ENCODE results near the gene PTGES. TPM values are rescaled to one million over a fixed set of nuclear protein-coding genes. Genes with fewer than 3 reads are reported as not detected.
"Not testable (repeated sequence)": the region's sequence is repeated elsewhere in the genome, so short reads cannot be mapped to it uniquely, and the experiment has no call there.

The PTGES gene
- total and polyA plus RNA-seq, 3 experiments from 2014 or later, result not detected

GRCh38 chr9:129776566-129776937 lies 23.7 kb upstream of the PTGES start:
- no peak for DNase-seq
- peaks cover 6 to 13% (median 7%) of the 10 kb centered on the region in 3 donors for H3K4me1 Mint-ChIP-seq
- Histone ChIP-seq H3K27me3 (ENCODE audit: insufficient read depth, low read length, poor library complexity, severe bottlenecking) (no peaks in the 10 kb centered on the region), H3K4me1 (ENCODE audit: insufficient read depth, low read length) (peaks cover 10% of the 10 kb centered on the region), H3K9me3 (ENCODE audit: low read length) (no peaks in the 10 kb centered on the region), H3K36me3 (ENCODE audit: insufficient read depth, low read length) (no peaks in the 10 kb centered on the region), H3K27ac (ENCODE audit: low read depth, low read length) (peak overlapping the region; percentile 43), H3K4me3 (ENCODE audit: low read length) (no peak overlapping the region)
- CTCF ChIA-PET, result interaction anchor here (0.8 to 1.9 kb wide), 4 partner anchors 15 to 645 kb away, joined by 3 to 7 read pairs (median 3); no protein-coding TSS in a partner anchor
- H3K27ac Mint-ChIP-seq, result no peak overlapping the region
- no peak overlapping the region for H3K4me3 Mint-ChIP-seq
- H3K27me3 Mint-ChIP-seq, result peaks cover 5 to 17% of the 10 kb centered on the region in 2 donors
- no peaks in the 10 kb centered on the region for H3K9me3 Mint-ChIP-seq
- no peaks in the 10 kb centered on the region for H3K36me3 Mint-ChIP-seq
- POLR2A ChIA-PET, result no interaction called here

- POLR2A ChIA-PET; DNase-seq; H3K36me3 ChIP-seq (ENCODE audit: insufficient read depth, low read length); H3K27ac Mint-ChIP-seq; H3K9me3 Mint-ChIP-seq; H3K4me3 Mint-ChIP-seq; H3K4me1 ChIP-seq (ENCODE audit: insufficient read depth, low read length); H3K9me3 ChIP-seq (ENCODE audit: low read length); H3K27ac ChIP-seq (ENCODE audit: low read depth, low read length); H3K4me3 ChIP-seq (ENCODE audit: low read length); H3K27me3 ChIP-seq (ENCODE audit: insufficient read depth, low read length, poor library complexity, severe bottlenecking); H3K36me3 Mint-ChIP-seq: not testable (repeated sequence)
- H3K27me3 Mint-ChIP-seq, result peaks cover 5 to 17% of the 10 kb centered on the region in 2 donors
- H3K4me1 Mint-ChIP-seq, result peaks cover 6 to 13% (median 7%) of the 10 kb centered on the region in 3 donors
- CTCF ChIA-PET, result interaction anchor here (1.2 to 1.9 kb wide), 3 partner anchors 8 to 39 kb away, joined by 3 to 7 read pairs (median 3); no protein-coding TSS in a partner anchor
Observed at GRCh38 chr9:129776096-129776495, 23.3 kb upstream of the PTGES start.

- peaks cover 5 to 23% of the 10 kb centered on the region in 2 donors for H3K27me3 Mint-ChIP-seq
- Histone ChIP-seq H3K4me1 (ENCODE audit: insufficient read depth, low read length) (peaks cover 10% of the 10 kb centered on the region), H3K27ac (ENCODE audit: low read depth, low read length) (no peak overlapping the region), H3K27me3 (ENCODE audit: insufficient read depth, low read length, poor library complexity, severe bottlenecking) (no peaks in the 10 kb centered on the region), H3K9me3 (ENCODE audit: low read length) (no peaks in the 10 kb centered on the region), H3K4me3 (ENCODE audit: low read length) (no peak overlapping the region), H3K36me3 (ENCODE audit: insufficient read depth, low read length) (no peaks in the 10 kb centered on the region)
- no peak overlapping the region for H3K4me3 Mint-ChIP-seq
- no peaks in the 10 kb centered on the region for H3K36me3 Mint-ChIP-seq
- peak overlapping the region in 1 of 8 donors; percentile 21 for H3K27ac Mint-ChIP-seq
- ChIA-PET POLR2A (no interaction called here), CTCF (interaction anchor here (0.8 to 1.3 kb wide), 4 partner anchors 8 to 38 kb away, joined by 3 to 4 read pairs (median 3); no protein-coding TSS in a partner anchor)
- H3K4me1 Mint-ChIP-seq, result peaks cover 6 to 13% (median 7%) of the 10 kb centered on the region in 3 donors
- DNase-seq, result no peak
- H3K9me3 Mint-ChIP-seq, result no peaks in the 10 kb centered on the region
Observed at GRCh38 chr9:129775448-129775798, 22.6 kb upstream of the PTGES start.

GRCh38 chr9:129774791-129775447 lies 22.1 kb upstream of the PTGES start:
- no peak for DNase-seq
- Mint-ChIP-seq H3K4me1 (peaks cover 6 to 13% (median 7%) of the 10 kb centered on the region in 3 donors), H3K27me3 (peaks cover 5 to 23% of the 10 kb centered on the region in 2 donors), H3K4me3 (no peak overlapping the region), H3K36me3 (no peaks in the 10 kb centered on the region), H3K9me3 (no peaks in the 10 kb centered on the region), H3K27ac (peak overlapping the region in 1 of 8 donors; percentile 21)
- Histone ChIP-seq H3K27me3 (ENCODE audit: insufficient read depth, low read length, poor library complexity, severe bottlenecking) (no peaks in the 10 kb centered on the region), H3K4me1 (ENCODE audit: insufficient read depth, low read length) (peaks cover 10% of the 10 kb centered on the region), H3K4me3 (ENCODE audit: low read length) (no peak overlapping the region), H3K36me3 (ENCODE audit: insufficient read depth, low read length) (no peaks in the 10 kb centered on the region), H3K27ac (ENCODE audit: low read depth, low read length) (no peak overlapping the region), H3K9me3 (ENCODE audit: low read length) (no peaks in the 10 kb centered on the region)
- POLR2A ChIA-PET, result no interaction called here
- CTCF ChIA-PET, result interaction anchor here (0.8 to 1.3 kb wide), 3 partner anchors 9 to 38 kb away, joined by 3 to 4 read pairs (median 3); no protein-coding TSS in a partner anchor

GRCh38 chr9:129773262-129774048 lies 20.6 kb upstream of the PTGES start:
- CTCF ChIA-PET, result interaction anchor here (1.0 to 2.4 kb wide), 2 partner anchors 9 to 36 kb away, joined by 5 to 9 read pairs; no protein-coding TSS in a partner anchor
- peaks cover 10% of the 10 kb centered on the region for H3K4me1 ChIP-seq (ENCODE audit: insufficient read depth, low read length)
- no peak overlapping the region for H3K27ac ChIP-seq (ENCODE audit: low read depth, low read length)
- Mint-ChIP-seq H3K4me3 (no peak overlapping the region), H3K4me1 (peaks cover 6 to 13% (median 7%) of the 10 kb centered on the region in 3 donors), H3K27me3 (peaks cover 2 to 23% of the 10 kb centered on the region in 2 donors), H3K27ac (peak overlapping the region in 1 of 8 donors; percentile 39), H3K9me3 (no peaks in the 10 kb centered on the region), H3K36me3 (no peaks in the 10 kb centered on the region)
- DNase-seq, result no peak
- H3K27me3 ChIP-seq (ENCODE audit: insufficient read depth, low read length, poor library complexity, severe bottlenecking), result no peaks in the 10 kb centered on the region
- H3K36me3 ChIP-seq (ENCODE audit: insufficient read depth, low read length), result no peaks in the 10 kb centered on the region
- no peak overlapping the region for H3K4me3 ChIP-seq (ENCODE audit: low read length)
- POLR2A ChIA-PET, result no interaction called here
- H3K9me3 ChIP-seq (ENCODE audit: low read length), result no peaks in the 10 kb centered on the region

- H3K27ac ChIP-seq (ENCODE audit: low read depth, low read length), result no peak overlapping the region
- no peaks in the 10 kb centered on the region for H3K36me3 ChIP-seq (ENCODE audit: insufficient read depth, low read length)
- ChIA-PET POLR2A (no interaction called here), CTCF (no interaction called here)
- Mint-ChIP-seq H3K4me3 (no peak overlapping the region), H3K4me1 (no peaks in the 10 kb centered on the region), H3K27me3 (peaks cover 3 to 20% of the 10 kb centered on the region in 2 donors), H3K36me3 (no peaks in the 10 kb centered on the region), H3K9me3 (no peaks in the 10 kb centered on the region), H3K27ac (no peak overlapping the region)
- no peaks in the 10 kb centered on the region for H3K9me3 ChIP-seq (ENCODE audit: low read length)
- DNase-seq, result no peak
- no peak overlapping the region for H3K4me3 ChIP-seq (ENCODE audit: low read length)
- H3K27me3 ChIP-seq (ENCODE audit: insufficient read depth, low read length, poor library complexity, severe bottlenecking), result no peaks in the 10 kb centered on the region
- no peaks in the 10 kb centered on the region for H3K4me1 ChIP-seq (ENCODE audit: insufficient read depth, low read length)
Observed at GRCh38 chr9:129770741-129771140, 17.9 kb upstream of the PTGES start.

GRCh38 chr9:129769669-129770068 lies 16.8 kb upstream of the PTGES start:
- peaks cover 3 to 16% of the 10 kb centered on the region in 2 donors for H3K27me3 Mint-ChIP-seq
- H3K36me3 Mint-ChIP-seq, result no peaks in the 10 kb centered on the region
- H3K4me3 ChIP-seq (ENCODE audit: low read length), result no peak overlapping the region
- H3K4me3 Mint-ChIP-seq, result no peak overlapping the region
- H3K4me1 Mint-ChIP-seq, result no peaks in the 10 kb centered on the region
- no peak for DNase-seq
- no peak overlapping the region for H3K27ac Mint-ChIP-seq
- CTCF ChIA-PET, result interaction anchor here (1.1 kb wide), 1 partner anchor 32 kb away, joined by 3 read pairs; no protein-coding TSS in a partner anchor
- no peaks in the 10 kb centered on the region for H3K27me3 ChIP-seq (ENCODE audit: insufficient read depth, low read length, poor library complexity, severe bottlenecking)
- H3K9me3 ChIP-seq (ENCODE audit: low read length), result no peaks in the 10 kb centered on the region
- no peaks in the 10 kb centered on the region for H3K36me3 ChIP-seq (ENCODE audit: insufficient read depth, low read length)
- H3K4me1 ChIP-seq (ENCODE audit: insufficient read depth, low read length), result no peaks in the 10 kb centered on the region
- H3K9me3 Mint-ChIP-seq, result no peaks in the 10 kb centered on the region
- POLR2A ChIA-PET, result no interaction called here
- no peak overlapping the region for H3K27ac ChIP-seq (ENCODE audit: low read depth, low read length)

GRCh38 chr9:129768486-129768885 lies 15.6 kb upstream of the PTGES start:
- Histone ChIP-seq H3K4me1 (ENCODE audit: insufficient read depth, low read length) (no peaks in the 10 kb centered on the region), H3K36me3 (ENCODE audit: insufficient read depth, low read length) (no peaks in the 10 kb centered on the region), H3K27ac (ENCODE audit: low read depth, low read length) (no peak overlapping the region), H3K27me3 (ENCODE audit: insufficient read depth, low read length, poor library complexity, severe bottlenecking) (no peaks in the 10 kb centered on the region), H3K9me3 (ENCODE audit: low read length) (no peaks in the 10 kb centered on the region), H3K4me3 (ENCODE audit: low read length) (no peak overlapping the region)
- peaks cover 3 to 9% of the 10 kb centered on the region in 2 donors for H3K27me3 Mint-ChIP-seq
- H3K27ac Mint-ChIP-seq, result no peak overlapping the region
- DNase-seq, result no peak
- H3K9me3 Mint-ChIP-seq, result no peaks in the 10 kb centered on the region
- H3K4me1 Mint-ChIP-seq, result no peaks in the 10 kb centered on the region
- no peaks in the 10 kb centered on the region for H3K36me3 Mint-ChIP-seq
- ChIA-PET POLR2A (no interaction called here), CTCF (no interaction called here)
- no peak overlapping the region for H3K4me3 Mint-ChIP-seq
